WTC11 (cell line): ENCODE data around the gene PEAK3. TPM values are rescaled to one million over a fixed set of nuclear protein-coding genes. Genes with fewer than 3 reads are reported as not detected.

Experiments
- ATAC-seq: fragments of 200-7000 bp; cut with Tn5 transposase; 2 replicates; pipeline ENCODE4 v1.10.0; 2021; ENCODE audit warnings: mild to moderate bottlenecking, moderate library complexity
- CTCF ChIA-PET: fragments of 300-600 bp; sonication (Branson Sonifier 250); formaldehyde crosslinking; loops from one replicate; lab custom pipeline; 2021; ENCODE audit warnings: antibody characterized with exemption; lab: Charles Lee
- POLR2A ChIA-PET: fragments of 350-600 bp; sonication (Branson Sonifier 250); formaldehyde crosslinking; loops from one replicate; lab custom pipeline; 2021; ENCODE audit warnings: antibody characterized with exemption; lab: Charles Lee
- DNase-seq: peaks from one replicate; pipeline ENCODE4 v3.0.0; 2021; ENCODE audit warnings: low spot score
- H3K27ac Mint-ChIP-seq: 2 replicates; pipeline ENCODE4 v1.8.0; 2021; ENCODE audit warnings: mixed read lengths
- H3K27me3 Mint-ChIP-seq: 2 replicates; pipeline ENCODE4 v1.8.0; 2021; ENCODE audit warnings: low read depth, mild to moderate bottlenecking, moderate library complexity, mixed read lengths
- H3K36me3 Mint-ChIP-seq: 2 replicates; pipeline ENCODE4 v1.8.0; 2021; ENCODE audit warnings: mixed read lengths
- H3K4me1 Mint-ChIP-seq: 2 replicates; pipeline ENCODE4 v1.8.0; 2022; ENCODE audit warnings: mixed read lengths
- H3K4me3 Mint-ChIP-seq: 2 replicates; pipeline ENCODE4 v1.8.0; 2021; ENCODE audit warnings: mild to moderate bottlenecking, moderate library complexity, mixed read lengths
- H3K9me3 Mint-ChIP-seq: 2 replicates; pipeline ENCODE4 v1.8.0; 2021; ENCODE audit warnings: mixed read lengths
- AFF4 ChIP-seq: sonication (generic); formaldehyde crosslinking; IDR thresholded peaks from 2 replicates; pipeline ENCODE4 v1.8.1; 2023; ENCODE audit warnings: mild to moderate bottlenecking, missing genetic modification reagents, borderline replicate concordance
- ATF3 ChIP-seq: sonication (generic); formaldehyde crosslinking; conservative IDR thresholded peaks from 2 replicates; pipeline ENCODE4 v1.8.1; 2022; ENCODE audit warnings: mild to moderate bottlenecking, missing genetic modification reagents
- CREM ChIP-seq: sonication (generic); formaldehyde crosslinking; IDR thresholded peaks from 2 replicates; pipeline ENCODE4 v1.8.1; 2022; ENCODE audit warnings: mild to moderate bottlenecking, missing genetic modification reagents, moderate library complexity
- ELF4 ChIP-seq: sonication (generic); formaldehyde crosslinking; IDR thresholded peaks from 2 replicates; pipeline ENCODE4 v1.8.1; 2022; ENCODE audit warnings: low read depth, mild to moderate bottlenecking, moderate library complexity, missing genetic modification reagents
- ERG ChIP-seq: fragments of 250-450 bp; sonication (Bioruptor Pico); IDR thresholded peaks from 2 replicates; pipeline ENCODE4 v1.8.0; 2021; ENCODE audit warnings: mild to moderate bottlenecking
- ESRRA ChIP-seq: sonication (generic); formaldehyde crosslinking; IDR thresholded peaks from 2 replicates; pipeline ENCODE4 v1.8.1; 2022; ENCODE audit warnings: mild to moderate bottlenecking, missing genetic modification reagents, borderline replicate concordance
- GRHL2 ChIP-seq: fragments of 250-450 bp; sonication (Bioruptor Pico); IDR thresholded peaks from 2 replicates; pipeline ENCODE4 v1.8.0; 2022; ENCODE audit warnings: mild to moderate bottlenecking, moderate library complexity; ENCODE audit not compliant: insufficient replicate concordance, severe bottlenecking
- KAT7 ChIP-seq: sonication (generic); formaldehyde crosslinking; IDR thresholded peaks from 2 replicates; pipeline ENCODE4 v1.8.1; 2023; ENCODE audit warnings: missing genetic modification reagents, mild to moderate bottlenecking, borderline replicate concordance
- MYBL2 ChIP-seq: sonication (generic); formaldehyde crosslinking; IDR thresholded peaks from 2 replicates; pipeline ENCODE4 v1.8.1; 2023; ENCODE audit warnings: mild to moderate bottlenecking, moderate library complexity, missing genetic modification reagents
- NR2C2 ChIP-seq: sonication (generic); formaldehyde crosslinking; IDR thresholded peaks from 2 replicates; pipeline ENCODE4 v1.8.0; 2022; ENCODE audit warnings: mild to moderate bottlenecking, missing genetic modification reagents
- PREB ChIP-seq: sonication (generic); formaldehyde crosslinking; IDR thresholded peaks from 2 replicates; pipeline ENCODE4 v1.8.1; 2022; ENCODE audit warnings: mild to moderate bottlenecking, missing genetic modification reagents, moderate library complexity, borderline replicate concordance
- PRRX2 ChIP-seq: fragments of 250-450 bp; sonication (Bioruptor Pico); IDR thresholded peaks from 2 replicates; pipeline ENCODE4 v1.8.0; 2021; ENCODE audit warnings: mild to moderate bottlenecking
- SMAD3 ChIP-seq: sonication (generic); formaldehyde crosslinking; IDR thresholded peaks from 2 replicates; pipeline ENCODE4 v1.8.0; 2022; ENCODE audit warnings: missing genetic modification reagents, mild to moderate bottlenecking, borderline replicate concordance
- STAT6 ChIP-seq: sonication (generic); formaldehyde crosslinking; conservative IDR thresholded peaks from 2 replicates; pipeline ENCODE4 v1.8.1; 2023; ENCODE audit warnings: mild to moderate bottlenecking, low read depth, missing genetic modification reagents, moderate library complexity
- TEAD4 ChIP-seq: sonication (generic); formaldehyde crosslinking; IDR thresholded peaks from 2 replicates; pipeline ENCODE4 v1.8.0; 2022; ENCODE audit warnings: mild to moderate bottlenecking, missing genetic modification reagents
- ZNF138 ChIP-seq: sonication (generic); formaldehyde crosslinking; conservative IDR thresholded peaks from 2 replicates; pipeline ENCODE4 v1.8.1; 2022; ENCODE audit warnings: mild to moderate bottlenecking, moderate library complexity, missing genetic modification reagents
- ZNF396 ChIP-seq: fragments of 250-450 bp; sonication (Bioruptor Pico); IDR thresholded peaks from 2 replicates; pipeline ENCODE4 v1.8.0; 2021; ENCODE audit warnings: mild to moderate bottlenecking, moderate library complexity, borderline replicate concordance
- ZNF416 ChIP-seq: fragments of 250-450 bp; sonication (Bioruptor Pico); IDR thresholded peaks from 2 replicates; pipeline ENCODE4 v1.9.0; 2021; ENCODE audit warnings: mild to moderate bottlenecking, inconsistent platforms
- ZNF671 ChIP-seq: fragments of 250-450 bp; sonication (Bioruptor Pico); IDR thresholded peaks from 2 replicates; pipeline ENCODE4 v1.8.0; 2021; ENCODE audit warnings: mild to moderate bottlenecking
- total RNA-seq: library from RNA; stranded (reverse); gene quantifications from 3 replicates; pipeline ENCODE4 v1.2.3, GENCODE V29; 2021

The PEAK3 gene
- total RNA-seq, 1 experiment from 2014 or later = not detected

- no peak overlapping the region for H3K4me3 Mint-ChIP-seq
- peaks cover 23% of the 10 kb centered on the region for H3K36me3 Mint-ChIP-seq
- no peaks in the 10 kb centered on the region for H3K4me1 Mint-ChIP-seq
- no peak for TF ChIP-seq ZNF671 (CRISPR knock-in tag)
- POLR2A ChIA-PET = interaction anchor here (0.6 to 1.1 kb wide), 2 partner anchors 83 to 93 kb away, joined by 3 read pairs; no protein-coding TSS in a partner anchor
- no peaks in the 10 kb centered on the region for H3K9me3 Mint-ChIP-seq
- CTCF ChIA-PET = interaction anchor here (2.6 to 2.8 kb wide), 2 partner anchors 30 to 73 kb away, joined by 7 to 18 read pairs; no protein-coding TSS in a partner anchor
- ATAC-seq = no peak
- peak overlapping the region; percentile 90; the same call in 1 of the 2 replicates for H3K27ac Mint-ChIP-seq
- no peak for DNase-seq
- H3K27me3 Mint-ChIP-seq = no peaks in the 10 kb centered on the region
Observed at GRCh38 chr19:2229103-2230032, 52.6 kb downstream of the PEAK3 start.

- H3K27me3 Mint-ChIP-seq = no peaks in the 10 kb centered on the region
- CTCF ChIA-PET = interaction anchor here (2.6 to 2.8 kb wide), 2 partner anchors 29 to 72 kb away, joined by 7 to 18 read pairs; no protein-coding TSS in a partner anchor
- no peak for TF ChIP-seq ZNF396
- TF ChIP-seq CREM (CRISPR knock-in tag) = no peak
- TF ChIP-seq NR2C2 = no peak
- no peak for TF ChIP-seq KAT7 (CRISPR knock-in tag)
- TF ChIP-seq SMAD3 (CRISPR knock-in tag) = no peak
- TF ChIP-seq PRRX2 = no peak
- no peak for TF ChIP-seq AFF4
- no peak for TF ChIP-seq STAT6 (CRISPR knock-in tag)
- TF ChIP-seq MYBL2 (CRISPR knock-in tag) = no peak
- no peak for TF ChIP-seq ELF4
- TF ChIP-seq, all 79 proteins: peak for 0
- Mint-ChIP-seq H3K4me1 (no peaks in the 10 kb centered on the region), H3K9me3 (no peaks in the 10 kb centered on the region), H3K36me3 (peaks cover 28% of the 10 kb centered on the region), H3K27ac (peak overlapping the region; percentile 90; the same call in 1 of the 2 replicates), H3K4me3 (no peak overlapping the region)
- POLR2A ChIA-PET = no interaction called here
- DNase-seq = no peak
- ATAC-seq = no peak
Observed at GRCh38 chr19:2228157-2229030, 53.6 kb downstream of the PEAK3 start.

- ATAC-seq (no peak), DNase-seq (no peak)
- Mint-ChIP-seq H3K27ac (no peak overlapping the region), H3K4me3 (no peak overlapping the region), H3K4me1 (no peaks in the 10 kb centered on the region), H3K27me3 (no peaks in the 10 kb centered on the region), H3K36me3 (peaks cover 28% of the 10 kb centered on the region), H3K9me3 (no peaks in the 10 kb centered on the region)
- ChIA-PET POLR2A (no interaction called here), CTCF (interaction anchor here (1.6 kb wide), 1 partner anchor 28 kb away, joined by 7 read pairs; no protein-coding TSS in a partner anchor)
- TF ChIP-seq PREB = no peak
- TF ChIP-seq ERG (CRISPR knock-in tag) = no peak
- no peak for TF ChIP-seq ATF3 (CRISPR knock-in tag)
- no peak for TF ChIP-seq ZNF138
- no peak for TF ChIP-seq ZNF416 (CRISPR knock-in tag)
- no peak for TF ChIP-seq GRHL2 (CRISPR knock-in tag)
- TF ChIP-seq TEAD4 (CRISPR knock-in tag) = no peak
- TF ChIP-seq ESRRA (CRISPR knock-in tag) = no peak
Observed at GRCh38 chr19:2227415-2228156, 54.4 kb downstream of the PEAK3 start.
